ENCODE results near the gene MTUS2.

MTUS2 gene

GRCh38 chr13:29006359-29006850 is 186.3 kb downstream of the MTUS2 start:
- intact Hi-C loops (cut with DNase I; ENCODE audit: low total_unique reads) = no loop called here
- H3K27ac ChIP-seq = no peak overlapping the region
- no peaks in the 10 kb centered on the region for H3K36me3 ChIP-seq
- no peak overlapping the region for H3K4me3 ChIP-seq
- TF ChIP-seq CTCF (IDR thresholded peaks at IDR 0.05) = no peak
- no peaks in the 10 kb centered on the region for H3K27me3 ChIP-seq
- H3K4me1 ChIP-seq = no peaks in the 10 kb centered on the region
- no peak for DNase-seq
- H3K9me3 ChIP-seq = no peaks in the 10 kb centered on the region

- intact Hi-C loops (cut with DNase I; ENCODE audit: low total_unique reads) = no loop called here
- DNase-seq = no peak
- H3K4me3 ChIP-seq = no peak overlapping the region
- no peaks in the 10 kb centered on the region for H3K36me3 ChIP-seq
- no peaks in the 10 kb centered on the region for H3K4me1 ChIP-seq
- no peak overlapping the region for H3K27ac ChIP-seq
- no peaks in the 10 kb centered on the region for H3K9me3 ChIP-seq
- no peak for TF ChIP-seq CTCF (IDR thresholded peaks at IDR 0.05)
- H3K27me3 ChIP-seq = no peaks in the 10 kb centered on the region
These were observed 188.2 kb downstream of the MTUS2 start for GRCh38 chr13:29008296-29008695.

- Histone ChIP-seq H3K27ac (no peak overlapping the region), H3K4me1 (no peaks in the 10 kb centered on the region), H3K4me3 (no peak overlapping the region), H3K27me3 (no peaks in the 10 kb centered on the region), H3K9me3 (no peaks in the 10 kb centered on the region), H3K36me3 (no peaks in the 10 kb centered on the region)
- DNase-seq = no peak
- no peak for TF ChIP-seq CTCF (IDR thresholded peaks at IDR 0.05)
- intact Hi-C loops (cut with DNase I; ENCODE audit: low total_unique reads) = no loop called here
These were observed 200.2 kb downstream of the MTUS2 start for GRCh38 chr13:29020314-29020713.

- Histone ChIP-seq H3K4me1 (no peaks in the 10 kb centered on the region), H3K36me3 (no peaks in the 10 kb centered on the region), H3K27ac (no peak overlapping the region), H3K27me3 (no peaks in the 10 kb centered on the region), H3K9me3 (no peaks in the 10 kb centered on the region), H3K4me3 (no peak overlapping the region)
- no peak for TF ChIP-seq CTCF (IDR thresholded peaks at IDR 0.05)
- intact Hi-C loops (cut with DNase I; ENCODE audit: low total_unique reads) = no loop called here
- DNase-seq = no peak
These were observed 201.2 kb downstream of the MTUS2 start for GRCh38 chr13:29021311-29021710.

- Histone ChIP-seq H3K9me3 (no peaks in the 10 kb centered on the region), H3K27me3 (no peaks in the 10 kb centered on the region), H3K4me1 (no peaks in the 10 kb centered on the region), H3K36me3 (no peaks in the 10 kb centered on the region), H3K4me3 (no peak overlapping the region), H3K27ac (no peak overlapping the region)
- no peak for TF ChIP-seq CTCF (IDR thresholded peaks at IDR 0.05)
- no peak for DNase-seq
- intact Hi-C loops (cut with DNase I; ENCODE audit: low total_unique reads) = no loop called here
These were observed 201.6 kb downstream of the MTUS2 start for GRCh38 chr13:29021717-29022116.

- Histone ChIP-seq H3K4me1 (no peaks in the 10 kb centered on the region), H3K36me3 (no peaks in the 10 kb centered on the region), H3K27ac (no peak overlapping the region), H3K27me3 (no peaks in the 10 kb centered on the region), H3K9me3 (no peaks in the 10 kb centered on the region), H3K4me3 (no peak overlapping the region)
- DNase-seq = no peak
- no peak for TF ChIP-seq CTCF (IDR thresholded peaks at IDR 0.05)
- intact Hi-C loops (cut with DNase I; ENCODE audit: low total_unique reads) = no loop called here
These were observed 202.3 kb downstream of the MTUS2 start for GRCh38 chr13:29022410-29022809.

Data from tibial artery (tissue), 4 donors.